K562 (cell line): Measurements from ENCODE around the gene NCL. TPM values are rescaled to one million over a fixed set of nuclear protein-coding genes. Genes with fewer than 3 reads are reported as not detected.

ENCODE experiments used
- ATAC-seq: fragments of 200-7000 bp; cut with Tn5 transposase; 3 replicates; pipeline ENCODE4 v1.9.1; 2020; ENCODE audit warnings: moderate library complexity
- BruUV-seq: library from RNA; stranded (reverse); fragments of 400-500 nt; replicated peaks from 2 replicates; lab custom pipeline; 2021; lab: Mats Ljungman, UMichigan
- CTCF ChIA-PET: fragments of 300-600 bp; formaldehyde crosslinking; extraction: SDS; loops from one replicate; lab custom pipeline; 2021; ENCODE audit warnings: low intra/inter-chr PET ratio; lab: Yijun Ruan, JAX
- POLR2A ChIA-PET: fragments of 300-600, 350-650 bp; sonication (Branson Sonifier 250); formaldehyde crosslinking; extraction: SDS; loops from one replicate; lab custom pipeline; 2021; ENCODE audit warnings: antibody characterized with exemption, inconsistent platforms; lab: Yijun Ruan, JAX
- DNase-seq, 4 experiments: peaks; one replicate each; pipeline versions ENCODE4 v3.0.0 to v3.0.0-alpha.2; 2011 to 2018; ENCODE audit warnings: low spot score in 3 of 4, mixed read lengths in 3 of 4; ENCODE audit errors: extremely low read depth in 1 of 4
- FAIRE-seq: peaks from 2 replicates; lab custom pipeline; 2011; peaks lifted over from hg19 to GRCh38; lab: Jason Lieb, UNC
- H2AFZ ChIP-seq: 2 replicates; pipeline ENCODE4 v1.6.0; 2011; ENCODE audit warnings: low read depth, low read length, control low read depth, inconsistent platforms
- H3K27ac ChIP-seq: fragments of 200-600 bp; 3 replicates; pipeline ENCODE4 v1.8.0; 2011; ENCODE audit warnings: low read depth, mild to moderate bottlenecking, control low read depth, inconsistent platforms, low read length, moderate library complexity, mixed read lengths; ENCODE audit errors: extremely low read depth
- H3K27me3 ChIP-seq, 2 experiments: fragments of 300-600 bp in 1 of 2; 2 replicates in 1 of 2; 3 replicates in 1 of 2; pipeline versions ENCODE4 v1.6.0 to v1.8.0; 2011; ENCODE audit warnings: inconsistent platforms in 2 of 2, low read length in 2 of 2, mild to moderate bottlenecking in 1 of 2, mixed read lengths in 1 of 2, moderate library complexity in 1 of 2; ENCODE audit not compliant: control insufficient read depth in 2 of 2, insufficient read depth in 2 of 2
- H3K36me3 ChIP-seq: fragments of 300-600 bp; 3 replicates; pipeline ENCODE4 v1.8.0; 2011; ENCODE audit warnings: mild to moderate bottlenecking, low read length, inconsistent platforms; ENCODE audit not compliant: control insufficient read depth, insufficient read depth
- H3K4me1 ChIP-seq, 2 experiments: fragments of 200-600 bp in 1 of 2; replicated peaks in 1 of 2; 2 replicates in 1 of 2; 3 replicates in 1 of 2; pipeline versions ENCODE4 v1.5.1 to v1.8.0; 2011; ENCODE audit warnings: inconsistent platforms in 2 of 2, low read length in 2 of 2, mild to moderate bottlenecking in 1 of 2, mixed read lengths in 1 of 2, moderate library complexity in 1 of 2; ENCODE audit not compliant: control insufficient read depth in 2 of 2, insufficient read depth in 2 of 2
- H3K4me2 ChIP-seq: 2 replicates; pipeline ENCODE4 v1.6.1; 2011; ENCODE audit warnings: low read length, control low read depth, inconsistent platforms, mixed read lengths; ENCODE audit not compliant: insufficient read depth
- H3K4me3 ChIP-seq: fragments of 200-600 bp; sonication (generic), shearing (Covaris generic); 2 replicates; pipeline ENCODE4 v1.5.1; 2016; ENCODE audit warnings: control low read depth, inconsistent platforms
- H3K79me2 ChIP-seq: fragments of 200-600 bp; 3 replicates; pipeline ENCODE4 v1.8.0; 2011; ENCODE audit warnings: low read length, inconsistent platforms; ENCODE audit not compliant: control insufficient read depth, insufficient read depth
- H3K9ac ChIP-seq, 2 experiments: 2 replicates each; pipeline versions ENCODE4 v1.6.0 to v1.6.1; 2011; ENCODE audit warnings: low read depth in 2 of 2, low read length in 2 of 2, control low read depth in 1 of 2, inconsistent platforms in 1 of 2, mild to moderate bottlenecking in 1 of 2, mixed read lengths in 1 of 2; ENCODE audit not compliant: insufficient read depth in 1 of 2
- H3K9me1 ChIP-seq: one replicate; pipeline ENCODE4 v1.6.0; 2011; ENCODE audit warnings: inconsistent platforms, mild to moderate bottlenecking, low read length, moderate library complexity; ENCODE audit not compliant: control insufficient read depth, insufficient read depth
- H3K9me3 ChIP-seq: replicated peaks from 2 replicates; pipeline ENCODE4 v1.5.1; 2011; ENCODE audit warnings: low read depth, low read length, inconsistent platforms; ENCODE audit not compliant: control insufficient read depth, insufficient read depth
- H4K20me1 ChIP-seq: replicated peaks from 2 replicates; pipeline ENCODE4 v1.6.1; 2011; ENCODE audit warnings: low read length, inconsistent platforms, mixed read lengths; ENCODE audit not compliant: control insufficient read depth, insufficient read depth
- CBX3 ChIP-seq, 2 experiments: IDR thresholded peaks; 1 replicate in 1 of 2; 2 replicates in 1 of 2; pipeline ENCODE4 v1.6.1; 2012; ENCODE audit warnings: inconsistent platforms in 2 of 2, low read length in 2 of 2, borderline replicate concordance in 1 of 2, control low read depth in 1 of 2
- CBX5 ChIP-seq: IDR thresholded peaks from 2 replicates; pipeline ENCODE4 v1.6.1; 2014; ENCODE audit warnings: low read depth, borderline replicate concordance
- E2F3 ChIP-seq: fragments of 250-450 bp; sonication (Bioruptor Pico); IDR thresholded peaks from 2 replicates; pipeline ENCODE4 v1.4.0; 2020; ENCODE audit warnings: mild to moderate bottlenecking
- ETV5 ChIP-seq: sonication (generic); formaldehyde crosslinking; IDR thresholded peaks from 2 replicates; pipeline ENCODE4 v1.4.0; 2020; ENCODE audit warnings: low read depth, mild to moderate bottlenecking, missing genetic modification reagents
- HES1 ChIP-seq: fragments of 450-650 bp; IDR thresholded peaks from 2 replicates; pipeline ENCODE4 v1.6.1; 2016; ENCODE audit warnings: low read depth, mild to moderate bottlenecking, moderate library complexity
- MAFF ChIP-seq: IDR thresholded peaks from 2 replicates; pipeline ENCODE4 v1.6.1; 2012; ENCODE audit warnings: low read length, improper control_type of control experiment
- MAFG ChIP-seq: fragments of 450-650 bp; conservative IDR thresholded peaks from 2 replicates; pipeline ENCODE4 v1.6.1; 2016; ENCODE audit warnings: missing genetic modification characterization, missing compliant biosample characterization
- SIRT6 ChIP-seq: IDR thresholded peaks from one replicate; pipeline ENCODE4 v1.6.1; 2012; ENCODE audit warnings: low read depth, mild to moderate bottlenecking, control low read depth, inconsistent platforms, low read length, moderate library complexity
- SRSF9 ChIP-seq: fragments of 200-400 bp; formaldehyde crosslinking; IDR thresholded peaks from 2 replicates; pipeline ENCODE4 v1.6.1; 2017; ENCODE audit warnings: low read depth, low read length, borderline replicate concordance
- TSHZ1 ChIP-seq: fragments of 250-450 bp; sonication (Bioruptor Pico); IDR thresholded peaks from 2 replicates; pipeline ENCODE4 v1.4.0; 2020; ENCODE audit warnings: mild to moderate bottlenecking, moderate library complexity
- ZNF146 ChIP-seq: IDR thresholded peaks from one replicate; pipeline ENCODE4 v1.6.1; 2018; ENCODE audit warnings: missing compliant biosample characterization; ENCODE audit not compliant: unreplicated experiment
- ZNF398 ChIP-seq: fragments of 250-450 bp; sonication (Bioruptor Pico); IDR thresholded peaks from 2 replicates; pipeline ENCODE4 v1.8.0; 2021; ENCODE audit warnings: moderate library complexity, mild to moderate bottlenecking, inconsistent platforms
- ZNF561 ChIP-seq: fragments of 450-650 bp; formaldehyde crosslinking; conservative IDR thresholded peaks from 2 replicates; pipeline ENCODE4 v1.4.0; 2020; ENCODE audit warnings: mild to moderate bottlenecking, moderate library complexity
- WGBS: fragments of 100-300 bp; shearing (Covaris generic); methylation state at CpG from one replicate; pipeline ENCODE4 v1.1.6; 2016; ENCODE audit warnings: low coverage, mixed read lengths; ENCODE audit not compliant: insufficient coverage; ENCODE audit errors: missing lambda C conversion rate; 5-methylcytosine and 5-hydroxymethylcytosine counted together
- in situ Hi-C: fragments of 300-500 bp; cut with MboI; formaldehyde crosslinking; loops from 4 replicates; pipeline ENCODE4 v1.15.0; 2018; ENCODE audit warnings: inconsistent platforms, mixed read lengths
- intact Hi-C: fragments of 100-400 bp; cut with micrococcal nuclease; formaldehyde crosslinking; loops from 2 replicates; pipeline ENCODE4 v1.14.2; 2022
- polyA plus RNA-seq, 8 experiments: library from polyadenylated mRNA; depleted of rRNA in 4 of 8; stranded (reverse) in 5 of 8; unstranded in 3 of 8; fragments of >200 nt; fragmentation: Nextera tagmentation in 2 of 8; fragmentation: Illumina TruSeq in 1 of 8; extraction: Ambion mirVana in 2 of 8; extraction: Trizol in 1 of 8; gene quantifications; 2 replicates each; pipeline versions ENCODE4 v1.2.1 to v1.2.3, GENCODE V29; 2011 to 2014; ENCODE audit warnings: inconsistent platforms in 1 of 8, missing spikeins in 1 of 8
- total RNA-seq, 7 experiments: library from RNA; depleted of rRNA in 6 of 7; stranded (reverse); fragments of >200 nt in 6 of 7; fragmentation: Illumina TruSeq in 2 of 7; extraction: Trizol in 2 of 7; gene quantifications; 2 replicates each; pipeline versions ENCODE4 v1.2.1 to v1.2.3, GENCODE V29; 2011 to 2021; ENCODE audit warnings: low replicate concordance in 1 of 7

NCL gene
- total and polyA plus RNA-seq, 9 of the 15 experiments (the other 6 are each of a cell fraction or from before 2014, with no cell fraction given) = 80.9 to 732 (median 361) TPM

- POLR2A ChIA-PET = no interaction called here
- no peak overlapping the region for H3K4me2 ChIP-seq
- TF ChIP-seq HES1 (no peak), MAFG (tag) (no peak), MAFF (no peak), ZNF146 (CRISPR knock-in tag) (no peak), ZNF398 (CRISPR knock-in tag) (no peak), TSHZ1 (no peak), SIRT6 (no peak), CBX3 (IDR thresholded peaks at IDR 0.05; ENCODE audit: borderline replicate concordance in 1 of 2, low read length in 2 of 2) (0 out of 3 replicates have a peak, but pooled peaks of 1 of the 2 experiments have one; percentile 70), ETV5 (no peak), CBX5 (peak; percentile 76; the same call in 1 of the 2 replicates), SRSF9 (no peak), E2F3 (CRISPR knock-in tag) (no peak), ZNF561 (CRISPR knock-in tag) (no peak)
- H2AFZ ChIP-seq = no peak overlapping the region
- no peak overlapping the region for H3K9ac ChIP-seq
- ATAC-seq (no peak), DNase-seq (no peak), FAIRE-seq (no peak)
- H3K9me3 ChIP-seq = peaks cover 2% of the 10 kb centered on the region; the same call in 1 of the 2 replicates
- peaks cover 0 to 5% of the 10 kb centered on the region in 2 experiments; a peak in 2 of 5 replicates for H3K27me3 ChIP-seq
- intact Hi-C loops = no loop called here
- H3K36me3 ChIP-seq = no peaks in the 10 kb centered on the region
- no peaks in the 10 kb centered on the region for H3K79me2 ChIP-seq
- in situ Hi-C loops = no loop called here
- H4K20me1 ChIP-seq = no peaks in the 10 kb centered on the region
- WGBS = 5% methylated on average over 4 of the region's 4 CpGs
- no peak overlapping the region for H3K27ac ChIP-seq
- no peak overlapping the region for H3K4me3 ChIP-seq
- CTCF ChIA-PET = no interaction called here
- no TSS peak for BruUV-seq
- no peaks in the 10 kb centered on the region for H3K4me1 ChIP-seq
- no peaks in the 10 kb centered on the region for H3K9me1 ChIP-seq
These were observed 32.7 kb downstream of the NCL start for GRCh38 chr2:231431606-231432005.
